Inferior parietal cortex (tissue), 1 donor: ENCODE measurements around the gene OXSR1.
"Not testable (repeated sequence)": the region's sequence is repeated elsewhere in the genome, so short reads cannot be mapped to it uniquely, and the experiment has no call there.

Experiments used
- DNase-seq: peaks from one replicate; pipeline ENCODE4 v3.0.0-alpha.2; 2016; ENCODE audit errors: extremely low spot score

OXSR1 gene

GRCh38 chr3:38165722-38166387 lies 518 bp downstream of the OXSR1 start:
- no peak for DNase-seq

- no peak for DNase-seq
These were observed 2.3 kb downstream of the OXSR1 start for GRCh38 chr3:38167591-38167990.

- no peak for DNase-seq
These were observed 3.1 kb downstream of the OXSR1 start for GRCh38 chr3:38168151-38169026.

GRCh38 chr3:38169027-38169317 lies 3.6 kb downstream of the OXSR1 start:
- DNase-seq: no peak

- DNase-seq: no peak
These were observed 5.4 kb downstream of the OXSR1 start for GRCh38 chr3:38170722-38171121.

- no peak for DNase-seq
These were observed 6.3 kb downstream of the OXSR1 start for GRCh38 chr3:38171622-38172021.

- DNase-seq: no peak
These were observed 8.6 kb downstream of the OXSR1 start for GRCh38 chr3:38173834-38174418.

GRCh38 chr3:38177181-38177580 lies 11.8 kb downstream of the OXSR1 start:
- DNase-seq: no peak

- no peak for DNase-seq
These were observed 21.4 kb downstream of the OXSR1 start for GRCh38 chr3:38186781-38187180.

GRCh38 chr3:38190481-38190881 lies 25.1 kb downstream of the OXSR1 start:
- no peak for DNase-seq

GRCh38 chr3:38202931-38203330 lies 37.6 kb downstream of the OXSR1 start:
- DNase-seq: not testable (repeated sequence)

- DNase-seq: no peak
These were observed 38.4 kb downstream of the OXSR1 start for GRCh38 chr3:38203690-38204089.

GRCh38 chr3:38204599-38205471 lies 39.5 kb downstream of the OXSR1 start:
- DNase-seq: no peak

- DNase-seq: no peak
These were observed 40.1 kb downstream of the OXSR1 start for GRCh38 chr3:38205472-38205805.

- DNase-seq: no peak
These were observed 42.1 kb downstream of the OXSR1 start for GRCh38 chr3:38207254-38208003.

GRCh38 chr3:38210141-38210757 lies 44.9 kb downstream of the OXSR1 start:
- DNase-seq: no peak

- no peak for DNase-seq
These were observed 46.8 kb downstream of the OXSR1 start for GRCh38 chr3:38212141-38212540.

GRCh38 chr3:38214560-38214959 lies 49.2 kb downstream of the OXSR1 start:
- no peak for DNase-seq

- DNase-seq: no peak
These were observed 54.4 kb downstream of the OXSR1 start for GRCh38 chr3:38219609-38220197.

- DNase-seq: no peak
These were observed 55.7 kb downstream of the OXSR1 start for GRCh38 chr3:38221005-38221404.
